ENCODE data around the gene ERCC2. TPM values are rescaled to one million over a fixed set of nuclear protein-coding genes. Genes with fewer than 3 reads are reported as not detected.

ERCC2 gene
- total and polyA plus RNA-seq, 2 of the 8 experiments (the other 6 are each of a cell fraction or from before 2014, with no cell fraction given), result 107 to 117 TPM

- peaks cover 2% of the 10 kb centered on the region; the same call in 1 of the 2 replicates for H3K23me2 ChIP-seq (ENCODE audit: low read depth, low read length)
- H2BK15ac ChIP-seq (ENCODE audit: low read length), result no peak overlapping the region
- no peak for TF ChIP-seq CBX5 (IDR thresholded peaks at IDR 0.05; ENCODE audit: low read depth, low read length)
- TF ChIP-seq JUND (IDR thresholded peaks at IDR 0.05; ENCODE audit: low read length), result no peak
- TF ChIP-seq SIX5 (IDR thresholded peaks at IDR 0.05; ENCODE audit: low read depth, low read length), result no peak
- TF ChIP-seq CHD2 (IDR thresholded peaks at IDR 0.05; ENCODE audit: low read length), result no peak
- TF ChIP-seq MAFK (IDR thresholded peaks at IDR 0.05; ENCODE audit: low read depth, low read length), result no peak
- TF ChIP-seq SP2 (IDR thresholded peaks at IDR 0.05; ENCODE audit: low read length), result no peak
- TF ChIP-seq EZH2 (IDR thresholded peaks at IDR 0.05; ENCODE audit: low read depth, low read length, severe bottlenecking), result no peak
- no peak for TF ChIP-seq PHF8 (conservative IDR thresholded peaks at IDR 0.05; ENCODE audit: low read depth, low read length)
- TF ChIP-seq SP4 (IDR thresholded peaks at IDR 0.05; ENCODE audit: low read length), result no peak
- no peak for TF ChIP-seq RNF2 (IDR thresholded peaks at IDR 0.05; ENCODE audit: borderline replicate concordance, low read depth, low read length, missing control alignments, poor library complexity, severe bottlenecking)
- no peak for TF ChIP-seq CREB1 (IDR thresholded peaks at IDR 0.05)
- no peak for TF ChIP-seq TAF7 (optimal IDR thresholded peaks at IDR 0.05; ENCODE audit: borderline replicate concordance, low read depth, low read length)
- TF ChIP-seq POLR2AphosphoS5 (IDR thresholded peaks at IDR 0.05; ENCODE audit: low read depth, low read length), result no peak
- no peak overlapping the region for H3K14ac ChIP-seq (ENCODE audit: insufficient read length)
- H4K5ac ChIP-seq (ENCODE audit: insufficient read length, low read depth, low read length), result no peak overlapping the region
- H2BK20ac ChIP-seq (ENCODE audit: low read length), result no peak overlapping the region
- H3K4me3 ChIP-seq (ENCODE audit: extremely low read depth in 1 of 4, insufficient read depth in 2 of 4, low read depth in 3 of 4, low read length in 4 of 4), result no peak overlapping the region
- H4K91ac ChIP-seq (replicated peaks; ENCODE audit: insufficient read length, low read length), result no peak overlapping the region
- H3K9ac ChIP-seq (replicated peaks in 1 of 4; ENCODE audit: extremely low read depth in 1 of 4, low read depth in 3 of 4, low read length in 3 of 4), result no peak overlapping the region
- H2AK5ac ChIP-seq (ENCODE audit: low read depth, low read length), result no peak overlapping the region
- no peak overlapping the region for H3K56ac ChIP-seq (replicated peaks; ENCODE audit: insufficient read length, low read depth, low read length)
- no peaks in the 10 kb centered on the region; a peak in 1 of 7 replicates for H3K4me1 ChIP-seq (replicated peaks in 1 of 4; ENCODE audit: control insufficient read depth in 3 of 4, insufficient read depth in 4 of 4, low read length in 3 of 4)
- no peak overlapping the region for H3K4ac ChIP-seq (replicated peaks; ENCODE audit: insufficient read length, low read depth, low read length)
- 94% methylated on average over 8 of the region's 8 CpGs; no CpG with 5 or more reads in 1 of the 2 experiments for WGBS, 2 experiments (ENCODE audit: extremely low coverage in 1 of 2, insufficient coverage in 1 of 2, insufficient read length in 1 of 2, insufficient replicate concordance in 2 of 2, low coverage in 1 of 2, low lambda C conversion rate in 2 of 2, missing lambda C conversion rate in 1 of 2)
- H2BK12ac ChIP-seq (ENCODE audit: low read depth, low read length), result no peak overlapping the region
- CTCF ChIA-PET (ENCODE audit: partially characterized antibody), result interaction anchor here (0.6 to 4.0 kb wide), 8 partner anchors 10 to 227 kb away, joined by 3 to 15 read pairs (median 4); partner anchors contain the start of genes EXOC3L2 and PPP1R13L
- peaks cover 0 to 3% of the 10 kb centered on the region in 2 experiments for H4K20me1 ChIP-seq (replicated peaks in 1 of 2; ENCODE audit: control insufficient read depth in 1 of 2, insufficient read depth in 2 of 2, low read length in 2 of 2)
- no peak overlapping the region for H3K4me2 ChIP-seq (ENCODE audit: insufficient read depth in 1 of 2, low read depth in 2 of 2, low read length in 2 of 2)
- H3K36me3 ChIP-seq (ENCODE audit: control insufficient read depth in 2 of 4, insufficient read depth in 4 of 4, low read length in 3 of 4), result peaks cover 5 to 27% (median 14%) of the 10 kb centered on the region in 4 experiments; a peak in 7 of 8 replicates
- H3K79me1 ChIP-seq (ENCODE audit: low read depth, low read length), result no peaks in the 10 kb centered on the region
- no peak for FAIRE-seq
- no peak overlapping the region for H2BK5ac ChIP-seq (ENCODE audit: low read depth, low read length)
- H3K27ac ChIP-seq (ENCODE audit: low read depth, low read length), result no peak overlapping the region
- POLR2A ChIA-PET (ENCODE audit: partially characterized antibody), result interaction anchor here (0.7 to 2.3 kb wide), 4 partner anchors 9 to 18 kb away, joined by 3 to 11 read pairs (median 6); partner anchors contain the start of genes ERCC1 and PPP1R13L
- no peak overlapping the region for H3K18ac ChIP-seq (ENCODE audit: extremely low read depth, low read length)
- H3K27me3 ChIP-seq (replicated peaks in 1 of 4; ENCODE audit: control insufficient read depth in 3 of 4, extremely low read depth in 1 of 4, insufficient read depth in 3 of 4, low read length in 3 of 4), result no peaks in the 10 kb centered on the region
- H3K23ac ChIP-seq (ENCODE audit: insufficient read length), result no peak overlapping the region
- no peak overlapping the region for H4K8ac ChIP-seq (ENCODE audit: extremely low read depth, insufficient read depth, low read length)
- H3K79me2 ChIP-seq (ENCODE audit: control insufficient read depth in 1 of 2, insufficient read depth in 2 of 2, low read length in 2 of 2), result no peaks in the 10 kb centered on the region
- no peak for DNase-seq (ENCODE audit: low read depth in 1 of 2, low spot score in 2 of 2)
- H2BK120ac ChIP-seq (replicated peaks; ENCODE audit: low read depth, low read length), result no peak overlapping the region
- H3K9me3 ChIP-seq (ENCODE audit: insufficient read depth in 2 of 2, low read depth in 1 of 2, low read length in 1 of 2), result no peaks in the 10 kb centered on the region
- H2AFZ ChIP-seq (ENCODE audit: low read length), result no peak overlapping the region
Measured at GRCh38 chr19:45414468-45414867, 44.1 kb upstream of the ERCC2 start.
